Peyer's patch (tissue), 4 donors: ENCODE data around the gene CFAP53. TPM values are rescaled to one million over a fixed set of nuclear protein-coding genes. Genes with fewer than 3 reads are reported as not detected.
"Not testable (repeated sequence)": the region's sequence is repeated elsewhere in the genome, so short reads cannot be mapped to it uniquely, and the experiment has no call there.

ENCODE experiments used
- DNase-seq, 3 donors: peaks; one replicate each; pipeline ENCODE4 v3.0.0-alpha.2; 2017 to 2019
- H3K27ac ChIP-seq, 4 donors: fragments of 200-600 bp; sonication (generic); one replicate each; pipeline ENCODE4 v1.5.1; 2016 to 2019
- H3K27me3 ChIP-seq, 2 donors: fragments of 200-600 bp; sonication (generic); one replicate each; pipeline ENCODE4 v1.5.1; 2019
- H3K36me3 ChIP-seq, 3 donors: fragments of 200-600 bp; sonication (generic); one replicate each; pipeline ENCODE4 v1.5.1; 2016 to 2019
- H3K4me1 ChIP-seq, 4 donors: fragments of 200-600 bp; sonication (generic); one replicate each; pipeline ENCODE4 v1.5.1; 2016 to 2019
- H3K4me3 ChIP-seq, 4 donors: fragments of 200-600 bp; sonication (generic); 1 replicate in 3 of 4; 2 replicates in 1 of 4; pipeline ENCODE4 v1.5.1; 2016 to 2019; ENCODE audit warnings: mild to moderate bottlenecking in 1 of 4
- H3K9me3 ChIP-seq, 4 donors: fragments of 200-600 bp; sonication (generic); one replicate each; pipeline ENCODE4 v1.5.1; 2016 to 2019; ENCODE audit warnings: mild to moderate bottlenecking in 1 of 4
- POLR2A ChIP-seq, 2 donors: fragments of 450-650 bp; IDR thresholded peaks; one replicate each; pipeline ENCODE4 v1.5.1; 2017; ENCODE audit warnings: antibody characterized with exemption in 2 of 2, mild to moderate bottlenecking in 2 of 2, moderate library complexity in 2 of 2
- total RNA-seq, 4 donors: library from RNA; depleted of rRNA; stranded (reverse); fragments of >200 nt; gene quantifications; one replicate each; pipeline ENCODE4 v1.1.0, GENCODE V29; 2016
- TF ChIP-seq, protein P1 (sequence below), 6 experiments: fragments of 450-650 bp in 4 of 6; fragments of 200-600 bp in 2 of 6; sonication (generic) in 1 of 6; IDR thresholded peaks; one replicate each; pipeline ENCODE4 v1.5.1; 2017 to 2019; ENCODE audit warnings: antibody characterized with exemption in 6 of 6, mild to moderate bottlenecking in 3 of 6, moderate library complexity in 1 of 6

CFAP53 gene
- total RNA-seq, 4 donors from 2014 or later, result 0.80 TPM; not detected in 3

DNA sequence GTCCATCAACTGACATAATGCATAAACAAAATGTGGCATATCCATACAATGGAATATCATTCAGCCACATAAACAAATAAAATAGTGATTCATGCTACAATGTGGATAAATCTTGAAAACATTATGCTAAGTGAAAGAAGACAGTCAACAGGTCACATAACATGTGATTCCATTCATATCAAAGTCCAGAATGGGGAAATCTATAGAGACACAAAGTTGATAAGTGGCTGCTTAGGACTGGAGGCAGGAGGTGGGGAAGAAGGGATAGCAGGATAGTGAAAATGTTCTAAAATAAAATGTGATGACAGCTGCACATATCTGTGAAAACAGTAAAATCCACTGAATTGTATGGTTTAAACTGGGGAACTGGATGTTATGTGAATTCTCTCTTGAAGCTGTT is 18.7 kb downstream of the CFAP53 start:
- Histone ChIP-seq H3K27ac (no peak overlapping the region), H3K36me3 (no peaks in the 10 kb centered on the region), H3K4me1 (no peaks in the 10 kb centered on the region), H3K9me3 (no peaks in the 10 kb centered on the region), H3K4me3 (no peak overlapping the region), H3K27me3 (no peaks in the 10 kb centered on the region)
- TF ChIP-seq, protein P1, sequence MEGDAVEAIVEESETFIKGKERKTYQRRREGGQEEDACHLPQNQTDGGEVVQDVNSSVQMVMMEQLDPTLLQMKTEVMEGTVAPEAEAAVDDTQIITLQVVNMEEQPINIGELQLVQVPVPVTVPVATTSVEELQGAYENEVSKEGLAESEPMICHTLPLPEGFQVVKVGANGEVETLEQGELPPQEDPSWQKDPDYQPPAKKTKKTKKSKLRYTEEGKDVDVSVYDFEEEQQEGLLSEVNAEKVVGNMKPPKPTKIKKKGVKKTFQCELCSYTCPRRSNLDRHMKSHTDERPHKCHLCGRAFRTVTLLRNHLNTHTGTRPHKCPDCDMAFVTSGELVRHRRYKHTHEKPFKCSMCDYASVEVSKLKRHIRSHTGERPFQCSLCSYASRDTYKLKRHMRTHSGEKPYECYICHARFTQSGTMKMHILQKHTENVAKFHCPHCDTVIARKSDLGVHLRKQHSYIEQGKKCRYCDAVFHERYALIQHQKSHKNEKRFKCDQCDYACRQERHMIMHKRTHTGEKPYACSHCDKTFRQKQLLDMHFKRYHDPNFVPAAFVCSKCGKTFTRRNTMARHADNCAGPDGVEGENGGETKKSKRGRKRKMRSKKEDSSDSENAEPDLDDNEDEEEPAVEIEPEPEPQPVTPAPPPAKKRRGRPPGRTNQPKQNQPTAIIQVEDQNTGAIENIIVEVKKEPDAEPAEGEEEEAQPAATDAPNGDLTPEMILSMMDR (IDR thresholded peaks at IDR 0.05), result no peak
- TF ChIP-seq POLR2A (IDR thresholded peaks at IDR 0.05), result no peak
- DNase-seq, result no peak

DNA sequence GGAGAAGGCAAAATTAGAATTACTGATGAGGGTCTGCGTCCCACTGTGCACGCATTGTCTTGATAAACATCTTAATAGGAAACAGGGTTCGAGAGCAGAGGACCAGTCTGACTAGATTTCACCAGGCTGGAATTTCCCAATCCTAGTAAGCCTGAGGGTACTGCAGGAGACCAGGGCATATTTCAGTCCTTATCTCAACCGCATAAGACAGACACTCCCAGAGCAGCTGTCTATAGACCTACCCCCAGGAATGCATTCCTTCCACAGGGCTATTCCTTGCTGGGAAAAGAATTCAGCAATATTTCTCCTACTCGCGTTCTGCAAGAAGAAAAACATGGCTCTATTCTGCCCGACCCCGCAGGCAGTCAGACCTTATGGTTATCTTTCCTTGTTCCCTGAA is 24.5 kb downstream of the CFAP53 start:
- not testable (repeated sequence) for H3K27me3 ChIP-seq, H3K27ac ChIP-seq, H3K4me1 ChIP-seq, H3K9me3 ChIP-seq, H3K36me3 ChIP-seq, DNase-seq, H3K4me3 ChIP-seq

DNA sequence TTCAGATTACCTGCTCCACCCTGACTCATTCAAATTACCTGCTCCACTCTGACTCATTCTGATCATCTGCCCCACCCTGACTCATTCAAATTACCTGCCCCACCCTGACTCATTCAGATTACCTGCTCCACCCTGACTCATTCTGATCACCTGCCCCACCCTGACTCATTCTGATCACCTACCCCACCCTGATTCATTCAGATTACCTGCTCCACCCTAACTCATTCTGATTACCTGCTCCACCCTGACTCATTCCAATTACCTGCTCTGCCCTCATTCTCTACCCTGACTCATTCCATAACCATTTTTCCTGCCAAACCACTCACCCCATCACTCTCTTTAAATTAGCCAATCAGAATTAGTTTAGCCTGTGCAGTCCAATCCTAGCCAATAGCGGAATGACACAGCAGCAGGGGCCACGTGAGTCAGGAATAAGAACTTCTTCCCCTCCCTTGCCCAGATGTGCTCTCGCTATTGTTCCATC is 26.2 kb downstream of the CFAP53 start:
- Histone ChIP-seq H3K4me1 (no peaks in the 10 kb centered on the region), H3K27ac (peak overlapping the region in 1 of 4 donors; percentile 41), H3K4me3 (no peak overlapping the region), H3K9me3 (peaks cover 0 to 3% (median 0%) of the 10 kb centered on the region in 4 donors), H3K27me3 (no peaks in the 10 kb centered on the region), H3K36me3 (no peaks in the 10 kb centered on the region)
- TF ChIP-seq POLR2A (IDR thresholded peaks at IDR 0.05), result no peak
- TF ChIP-seq, protein P1 (IDR thresholded peaks at IDR 0.05), result no peak
- DNase-seq, result no peak

DNA sequence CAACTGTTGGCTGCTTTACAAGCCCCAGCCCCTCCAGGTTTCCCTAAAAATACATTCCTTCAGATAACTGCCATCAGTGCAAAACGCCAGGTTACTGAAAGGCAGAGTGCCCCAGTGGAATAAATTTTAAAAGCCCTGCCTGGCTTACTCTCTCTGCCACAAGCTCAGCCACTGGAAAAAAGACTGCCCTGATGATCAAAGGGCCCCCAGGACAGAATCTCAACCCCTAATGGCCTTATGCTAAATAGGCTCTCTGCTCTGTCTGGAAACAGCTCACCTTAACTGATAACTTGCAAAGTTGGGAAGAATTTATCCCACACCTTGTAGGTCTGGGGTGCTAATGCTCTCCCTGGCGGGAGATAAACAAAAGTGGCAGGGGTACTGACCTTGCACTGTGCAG is 33.9 kb downstream of the CFAP53 start:
- Histone ChIP-seq H3K27ac (no peak overlapping the region), H3K4me3 (no peak overlapping the region), H3K9me3 (no peaks in the 10 kb centered on the region), H3K27me3 (no peaks in the 10 kb centered on the region), H3K4me1 (no peaks in the 10 kb centered on the region), H3K36me3 (no peaks in the 10 kb centered on the region)
- TF ChIP-seq, protein P1 (IDR thresholded peaks at IDR 0.05), result no peak
- no peak for TF ChIP-seq POLR2A (IDR thresholded peaks at IDR 0.05)
- DNase-seq, result no peak

DNA sequence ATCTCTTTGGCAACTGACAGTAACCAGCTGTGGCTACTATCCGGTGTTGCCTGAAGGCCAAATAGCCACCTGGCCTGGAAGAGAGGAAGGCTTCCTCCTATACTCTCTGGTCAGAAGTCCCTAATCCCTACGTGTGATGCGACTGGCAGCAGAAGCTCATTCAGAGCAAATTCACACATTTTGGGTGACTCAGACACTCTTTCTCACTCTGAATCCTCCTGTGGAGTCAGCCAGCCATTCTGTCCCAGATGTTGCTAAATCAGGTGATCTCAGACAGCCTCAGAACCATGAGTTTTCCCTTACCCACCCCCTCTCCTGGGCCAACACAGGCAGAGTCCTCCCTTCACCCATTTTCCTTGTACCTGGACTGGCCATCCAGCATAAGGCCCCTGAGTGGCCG is 34.7 kb downstream of the CFAP53 start:
- H3K4me3 ChIP-seq, result no peak overlapping the region
- no peak for DNase-seq
- no peaks in the 10 kb centered on the region for H3K27me3 ChIP-seq
- H3K36me3 ChIP-seq, result no peaks in the 10 kb centered on the region
- no peaks in the 10 kb centered on the region for H3K9me3 ChIP-seq
- TF ChIP-seq, protein P1 (IDR thresholded peaks at IDR 0.05), result no peak
- no peak for TF ChIP-seq POLR2A (IDR thresholded peaks at IDR 0.05)
- H3K27ac ChIP-seq, result no peak overlapping the region
- H3K4me1 ChIP-seq, result no peaks in the 10 kb centered on the region

DNA sequence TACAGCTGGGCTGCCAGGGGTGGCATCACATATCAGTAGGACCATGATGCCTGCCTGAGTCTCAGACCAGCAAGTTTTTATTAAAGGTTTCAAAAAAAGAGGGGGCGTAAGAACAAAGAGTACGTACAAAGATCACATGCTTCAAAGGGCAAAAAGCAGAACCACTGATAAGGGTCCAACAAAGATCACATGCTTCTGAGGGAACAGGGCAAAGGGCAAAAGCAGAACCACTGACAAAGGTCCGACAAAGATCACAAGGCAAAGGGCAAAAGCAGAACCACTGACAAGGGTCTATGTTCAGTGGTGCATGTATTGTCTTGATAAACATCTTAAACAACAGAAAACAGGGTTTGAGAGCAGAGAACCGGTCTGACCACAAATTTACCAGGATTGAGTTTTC is 46.0 kb downstream of the CFAP53 start:
- not testable (repeated sequence) for H3K27ac ChIP-seq, H3K27me3 ChIP-seq, H3K4me1 ChIP-seq, DNase-seq, H3K9me3 ChIP-seq, H3K36me3 ChIP-seq, H3K4me3 ChIP-seq
